ENCODE results near the gene YPEL1.
"Not testable (repeated sequence)": the region's sequence is repeated elsewhere in the genome, so short reads cannot be mapped to it uniquely, and the experiment has no call there.

DNA sequence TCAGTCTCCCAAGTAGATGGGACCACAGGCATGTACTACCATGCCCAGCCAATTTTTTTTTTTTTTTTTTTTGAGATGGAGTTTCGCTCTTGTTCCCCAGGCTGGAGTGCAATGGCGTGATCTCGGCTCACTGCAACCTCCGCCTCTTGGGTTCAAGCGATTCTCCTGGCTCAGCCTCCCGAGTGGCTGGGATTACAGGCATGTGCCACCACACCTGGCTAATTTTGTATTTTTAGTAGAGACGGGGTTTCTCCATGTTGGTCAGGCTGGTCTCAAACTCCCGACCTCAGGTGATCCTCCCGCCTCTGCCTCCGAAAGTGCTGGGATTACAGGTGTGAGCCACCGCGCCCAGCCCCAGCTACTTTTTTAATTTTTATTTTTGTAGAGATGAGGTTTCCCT, 56.8 kb downstream of the YPEL1 start:
- not testable (repeated sequence) for TF ChIP-seq EZH2 (IDR thresholded peaks at IDR 0.05); POLR2AphosphoS5 (IDR thresholded peaks at IDR 0.05; ENCODE audit: borderline replicate concordance, low read depth, low read length)
